GM12801 (cell line): ENCODE measurements around the gene PRKCG.

Experiments
- TF ChIP-seq, protein P1 (sequence below): IDR thresholded peaks from one replicate; pipeline ENCODE4 v1.5.1; 2011; ENCODE audit warnings: control low read depth; ENCODE audit not compliant: insufficient read length; ENCODE audit errors: extremely low read depth

PRKCG gene

DNA sequence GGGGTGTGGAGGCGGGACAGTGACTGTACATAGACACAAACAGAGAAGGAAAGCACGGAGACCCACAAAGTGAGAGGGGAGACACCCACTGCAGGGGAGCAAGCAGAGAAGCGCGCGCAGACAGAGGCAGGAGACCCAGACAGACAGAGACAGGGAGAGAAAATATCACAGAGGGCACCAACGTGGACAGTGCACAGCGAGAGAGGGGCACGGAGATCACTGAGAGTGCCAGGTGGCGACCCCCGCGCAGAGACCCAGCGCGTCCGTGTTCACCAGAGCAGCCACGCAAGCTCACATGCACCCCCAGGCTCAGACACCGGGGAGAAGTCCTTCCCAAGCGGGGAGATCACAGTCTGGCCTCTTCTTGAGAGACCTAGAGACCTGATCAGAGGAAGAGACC lies 25.7 kb downstream of the PRKCG start:
- TF ChIP-seq, protein P1, sequence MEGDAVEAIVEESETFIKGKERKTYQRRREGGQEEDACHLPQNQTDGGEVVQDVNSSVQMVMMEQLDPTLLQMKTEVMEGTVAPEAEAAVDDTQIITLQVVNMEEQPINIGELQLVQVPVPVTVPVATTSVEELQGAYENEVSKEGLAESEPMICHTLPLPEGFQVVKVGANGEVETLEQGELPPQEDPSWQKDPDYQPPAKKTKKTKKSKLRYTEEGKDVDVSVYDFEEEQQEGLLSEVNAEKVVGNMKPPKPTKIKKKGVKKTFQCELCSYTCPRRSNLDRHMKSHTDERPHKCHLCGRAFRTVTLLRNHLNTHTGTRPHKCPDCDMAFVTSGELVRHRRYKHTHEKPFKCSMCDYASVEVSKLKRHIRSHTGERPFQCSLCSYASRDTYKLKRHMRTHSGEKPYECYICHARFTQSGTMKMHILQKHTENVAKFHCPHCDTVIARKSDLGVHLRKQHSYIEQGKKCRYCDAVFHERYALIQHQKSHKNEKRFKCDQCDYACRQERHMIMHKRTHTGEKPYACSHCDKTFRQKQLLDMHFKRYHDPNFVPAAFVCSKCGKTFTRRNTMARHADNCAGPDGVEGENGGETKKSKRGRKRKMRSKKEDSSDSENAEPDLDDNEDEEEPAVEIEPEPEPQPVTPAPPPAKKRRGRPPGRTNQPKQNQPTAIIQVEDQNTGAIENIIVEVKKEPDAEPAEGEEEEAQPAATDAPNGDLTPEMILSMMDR: no peak

DNA sequence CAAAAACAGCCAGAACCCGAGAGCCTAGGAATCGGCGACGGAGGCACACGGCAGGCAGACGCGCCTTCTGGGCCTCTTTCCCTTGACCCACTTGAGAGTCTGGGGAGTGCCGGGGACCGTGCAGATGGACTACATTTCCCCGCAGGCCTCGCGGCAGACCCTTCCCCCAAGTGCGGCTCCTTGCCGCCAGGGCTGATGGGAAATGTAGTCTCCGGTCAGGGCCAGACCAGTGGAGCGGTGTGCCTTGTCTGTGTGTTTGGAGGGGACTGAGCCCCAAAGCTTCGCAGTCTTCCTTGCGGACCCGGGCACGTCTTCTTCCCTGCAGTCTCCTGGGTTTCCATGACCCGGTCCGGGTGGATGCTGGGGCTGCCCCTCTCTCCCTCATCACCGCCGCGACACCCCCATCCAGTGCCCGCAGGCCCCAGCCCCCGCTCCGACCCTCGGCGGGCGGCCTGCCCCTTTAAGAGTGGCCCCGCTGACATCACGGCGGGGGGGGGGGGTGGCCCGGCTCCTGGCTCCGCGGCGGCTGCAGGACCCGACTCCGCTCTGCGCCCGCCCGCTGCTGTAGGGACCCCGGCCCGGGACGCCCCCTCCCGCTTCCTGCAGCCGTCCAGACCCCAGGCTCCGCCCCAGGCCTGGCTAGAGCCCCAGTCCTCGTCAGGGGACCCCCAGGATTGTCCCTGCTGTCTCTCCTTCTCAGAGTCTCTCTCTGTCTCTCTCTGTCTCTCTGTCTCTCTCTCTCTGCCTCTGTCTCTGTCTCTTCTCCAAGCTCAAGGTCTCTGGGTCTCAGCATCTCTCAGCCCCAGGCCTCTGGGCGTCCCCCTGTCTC lies 26.3 kb downstream of the PRKCG start:
- TF ChIP-seq, protein P1: no peak

DNA sequence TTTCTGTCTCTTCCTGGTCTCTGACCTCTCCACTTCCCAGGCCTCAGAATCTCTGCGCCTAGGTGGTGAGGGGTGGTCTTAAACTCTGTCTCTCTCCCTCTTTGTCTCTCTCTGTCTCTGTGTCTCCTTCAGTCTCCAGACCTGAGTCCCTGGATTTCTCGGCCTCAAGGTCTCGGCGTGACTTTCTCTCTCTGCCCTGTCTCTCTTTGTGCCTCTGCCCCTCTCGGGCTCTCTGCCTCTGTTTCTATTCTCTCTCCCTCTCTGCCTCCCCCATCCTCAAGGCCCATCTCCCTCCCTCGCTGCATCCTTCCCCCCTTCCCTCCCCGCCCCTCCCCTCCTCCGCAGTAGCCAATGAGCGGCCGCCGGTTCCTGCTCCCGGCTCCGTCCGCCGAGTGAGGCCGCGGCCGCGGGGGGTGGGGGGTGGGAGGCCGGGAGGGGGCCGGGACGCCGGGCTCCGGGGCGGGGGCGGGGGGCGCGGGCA lies 27.0 kb downstream of the PRKCG start, which contains the start of gene CACNG7:
TSS of gene CACNG7 (plus strand) at position 344 of the 481 bp plus-strand sequence. CDS start 3,554 bp downstream, outside the sequence.
- TF ChIP-seq, protein P1: no peak

DNA sequence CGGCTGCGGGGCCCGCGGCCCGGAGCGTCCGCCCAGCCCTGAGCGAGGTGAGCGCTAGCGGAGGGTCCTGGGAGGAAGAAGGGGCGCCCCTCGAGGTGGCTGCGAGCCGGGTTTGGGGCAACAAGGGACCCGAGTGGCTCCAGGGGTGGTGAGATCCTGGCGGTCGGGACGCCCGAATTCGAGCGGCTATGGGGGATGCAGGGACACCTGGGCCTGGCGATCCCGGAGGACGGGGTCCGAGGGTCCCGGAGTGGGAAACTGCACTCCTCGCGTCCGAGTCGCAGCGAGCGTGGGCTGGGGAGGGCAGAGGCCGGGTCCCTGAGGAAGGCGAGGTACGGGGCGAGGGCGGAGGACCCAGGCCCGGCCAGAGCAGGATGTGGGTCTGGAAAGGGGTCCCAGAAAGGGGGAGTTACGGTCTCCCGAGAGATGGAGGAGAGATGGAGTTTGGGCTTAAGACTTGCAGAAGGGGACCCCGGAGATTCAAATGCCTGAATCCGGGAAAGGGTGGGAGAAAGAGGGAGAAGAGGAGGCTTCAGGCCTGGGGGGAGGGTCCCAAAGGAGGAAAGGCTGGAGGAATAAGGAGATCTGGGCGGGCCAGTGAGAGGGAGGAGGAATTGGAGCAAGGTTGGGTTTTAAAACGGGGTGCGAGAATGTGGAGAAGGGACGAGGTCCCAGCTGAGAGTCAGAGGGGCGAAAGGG lies 27.6 kb downstream of the PRKCG start:
- TF ChIP-seq, protein P1: no peak

DNA sequence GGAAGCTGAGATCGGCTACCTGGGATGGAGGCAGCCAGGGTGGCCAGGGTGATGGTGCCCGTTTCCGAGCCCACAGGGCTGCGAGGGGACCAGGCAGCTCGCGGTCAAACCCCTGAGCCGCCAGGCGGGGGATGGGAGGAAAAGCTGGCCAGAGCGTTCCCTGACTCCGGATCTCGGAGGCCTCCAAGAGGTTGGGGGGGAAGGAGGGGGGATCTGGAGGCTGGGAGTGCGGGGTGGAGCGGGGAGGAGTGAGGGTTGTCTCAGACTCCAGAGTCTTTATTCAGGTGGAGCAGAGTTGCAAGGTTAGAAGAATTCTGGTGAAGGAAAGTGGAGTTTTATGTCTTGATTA lies 28.1 kb downstream of the PRKCG start:
- TF ChIP-seq, protein P1: no peak

DNA sequence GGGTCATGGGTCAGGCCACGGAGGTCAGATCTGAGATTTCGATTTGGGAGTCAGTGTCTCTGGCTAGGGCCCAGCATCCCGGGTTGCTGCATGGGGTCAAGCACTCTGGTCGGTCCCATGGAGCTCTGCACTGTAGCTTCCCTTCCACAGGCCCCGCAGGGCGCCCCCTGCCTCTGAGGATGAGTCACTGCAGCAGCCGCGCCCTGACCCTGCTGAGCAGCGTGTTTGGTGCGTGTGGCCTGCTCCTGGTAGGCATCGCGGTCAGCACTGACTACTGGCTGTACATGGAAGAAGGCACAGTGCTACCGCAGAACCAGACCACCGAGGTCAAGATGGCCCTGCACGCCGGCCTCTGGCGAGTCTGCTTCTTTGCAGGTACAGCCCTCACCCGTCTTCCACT lies 30.7 kb downstream of the PRKCG start:
- TF ChIP-seq, protein P1: no peak

DNA sequence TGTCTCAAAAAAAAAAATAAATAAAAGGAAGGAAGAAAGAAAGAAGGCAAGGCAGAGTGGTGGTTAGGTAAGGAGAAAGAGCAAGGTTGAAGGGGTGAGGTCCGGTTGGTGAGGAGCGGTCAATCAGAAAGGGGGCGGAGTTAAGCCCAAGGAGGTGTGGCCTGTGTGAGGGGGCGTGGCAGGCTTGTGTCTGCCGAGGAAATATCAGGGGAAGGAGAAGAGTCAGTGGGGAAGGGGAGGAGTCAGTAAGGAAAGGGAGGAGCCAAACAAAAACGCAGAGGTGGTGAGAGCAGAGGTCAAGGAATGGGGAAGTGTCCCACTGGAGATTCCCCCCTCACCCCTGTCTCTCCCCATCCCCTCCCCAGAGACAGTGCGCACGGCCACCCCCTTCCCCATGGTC lies 33.0 kb downstream of the PRKCG start:
- TF ChIP-seq, protein P1: no peak
